Epithelial cell of prostate (primary cell): Measurements from ENCODE around the gene NAT8L.
A peak's percentile ranks its signal among the peaks of the same experiment; 100 is the strongest.
"Not testable (repeated sequence)": the region's sequence is repeated elsewhere in the genome, so short reads cannot be mapped to it uniquely, and the experiment has no call there.

Experiments
- DNase-seq: peaks from one replicate; pipeline ENCODE4 v3.0.0-alpha.2; 2011; ENCODE audit warnings: low read depth, low spot score
- H3K27ac ChIP-seq: fragments of 450-650 bp; 2 replicates; pipeline ENCODE4 v1.5.1; 2017; ENCODE audit warnings: mild to moderate bottlenecking

NAT8L gene, protein sequence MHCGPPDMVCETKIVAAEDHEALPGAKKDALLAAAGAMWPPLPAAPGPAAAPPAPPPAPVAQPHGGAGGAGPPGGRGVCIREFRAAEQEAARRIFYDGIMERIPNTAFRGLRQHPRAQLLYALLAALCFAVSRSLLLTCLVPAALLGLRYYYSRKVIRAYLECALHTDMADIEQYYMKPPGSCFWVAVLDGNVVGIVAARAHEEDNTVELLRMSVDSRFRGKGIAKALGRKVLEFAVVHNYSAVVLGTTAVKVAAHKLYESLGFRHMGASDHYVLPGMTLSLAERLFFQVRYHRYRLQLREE

GRCh38 chr4:2059046-2059725 lies at the start of gene NAT8L:
Gene NAT8L, plus strand, starts transcription at chr4:2059327. Its CDS starts 185 bp downstream, at chr4:2059512.
- no peak for DNase-seq
- H3K27ac ChIP-seq = no peak within 1 kb of the TSS

- peak overlapping the region; percentile 87 for H3K27ac ChIP-seq
- no peak for DNase-seq
Observed at GRCh38 chr4:2009651-2010233, 49.4 kb upstream of the NAT8L start.

GRCh38 chr4:2011583-2011982 lies 47.5 kb upstream of the NAT8L start:
- DNase-seq = no peak
- H3K27ac ChIP-seq = no peak overlapping the region

- DNase-seq = no peak
- H3K27ac ChIP-seq = no peak overlapping the region
Observed at GRCh38 chr4:2015008-2015407, 44.1 kb upstream of the NAT8L start.

GRCh38 chr4:2021358-2022018 lies 37.6 kb upstream of the NAT8L start:
- DNase-seq, H3K27ac ChIP-seq: not testable (repeated sequence)

DNA sequence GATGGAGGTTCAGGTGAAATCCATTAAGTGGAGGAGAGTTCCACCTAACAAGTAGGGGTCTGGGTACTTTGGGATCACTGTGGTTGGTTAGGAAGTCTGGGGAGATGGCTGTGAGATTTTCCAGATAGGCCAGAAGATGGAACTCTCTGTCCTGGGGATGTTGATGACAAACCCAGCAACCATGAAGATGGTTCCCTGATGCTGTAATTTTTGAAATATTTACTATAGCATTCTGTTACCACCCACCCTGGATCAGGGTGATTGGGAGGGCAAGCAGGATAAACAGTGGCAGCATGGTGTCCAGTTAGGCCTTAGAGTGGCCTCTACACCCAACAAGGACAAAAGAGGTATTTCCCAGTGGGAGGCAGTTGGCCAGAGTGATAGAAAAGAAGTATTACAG lies 34.4 kb upstream of the NAT8L start:
- DNase-seq = no peak
- no peak overlapping the region for H3K27ac ChIP-seq

DNA sequence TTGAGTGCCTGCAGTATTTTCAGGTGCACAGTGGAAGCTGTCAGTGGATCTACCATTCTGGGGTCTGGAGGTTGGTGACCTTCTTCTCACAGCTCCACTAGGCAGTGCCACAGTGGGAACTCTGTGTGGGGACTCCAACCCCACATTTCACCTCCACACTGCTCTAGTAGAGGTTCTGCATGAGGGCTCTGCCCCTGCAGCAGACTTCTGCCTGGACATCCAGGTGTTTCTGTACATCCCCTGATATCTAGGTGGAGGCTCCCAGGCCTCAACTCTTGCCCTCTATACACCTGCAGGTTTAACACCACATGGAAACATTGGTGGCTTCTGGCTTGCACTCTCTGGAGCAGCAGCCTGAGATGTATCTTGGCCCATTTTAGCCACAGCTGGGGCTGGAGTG lies 33.3 kb upstream of the NAT8L start:
- DNase-seq = no peak

GRCh38 chr4:2027120-2027519 lies 32.0 kb upstream of the NAT8L start:
- not testable (repeated sequence) for H3K27ac ChIP-seq, DNase-seq

More for the DNA sequence above, 33.3 kb upstream of the NAT8L start:
- no peak overlapping the region for H3K27ac ChIP-seq

GRCh38 chr4:2031161-2031560 lies 28.0 kb upstream of the NAT8L start:
- not testable (repeated sequence) for H3K27ac ChIP-seq, DNase-seq

- no peak for DNase-seq
Observed at GRCh38 chr4:2036327-2036726, 22.8 kb upstream of the NAT8L start.

GRCh38 chr4:2036866-2037265 lies 22.3 kb upstream of the NAT8L start:
- H3K27ac ChIP-seq = no peak overlapping the region
- no peak for DNase-seq

More at GRCh38 chr4:2036327-2036726, 22.8 kb upstream of the NAT8L start:
- no peak overlapping the region for H3K27ac ChIP-seq

DNA sequence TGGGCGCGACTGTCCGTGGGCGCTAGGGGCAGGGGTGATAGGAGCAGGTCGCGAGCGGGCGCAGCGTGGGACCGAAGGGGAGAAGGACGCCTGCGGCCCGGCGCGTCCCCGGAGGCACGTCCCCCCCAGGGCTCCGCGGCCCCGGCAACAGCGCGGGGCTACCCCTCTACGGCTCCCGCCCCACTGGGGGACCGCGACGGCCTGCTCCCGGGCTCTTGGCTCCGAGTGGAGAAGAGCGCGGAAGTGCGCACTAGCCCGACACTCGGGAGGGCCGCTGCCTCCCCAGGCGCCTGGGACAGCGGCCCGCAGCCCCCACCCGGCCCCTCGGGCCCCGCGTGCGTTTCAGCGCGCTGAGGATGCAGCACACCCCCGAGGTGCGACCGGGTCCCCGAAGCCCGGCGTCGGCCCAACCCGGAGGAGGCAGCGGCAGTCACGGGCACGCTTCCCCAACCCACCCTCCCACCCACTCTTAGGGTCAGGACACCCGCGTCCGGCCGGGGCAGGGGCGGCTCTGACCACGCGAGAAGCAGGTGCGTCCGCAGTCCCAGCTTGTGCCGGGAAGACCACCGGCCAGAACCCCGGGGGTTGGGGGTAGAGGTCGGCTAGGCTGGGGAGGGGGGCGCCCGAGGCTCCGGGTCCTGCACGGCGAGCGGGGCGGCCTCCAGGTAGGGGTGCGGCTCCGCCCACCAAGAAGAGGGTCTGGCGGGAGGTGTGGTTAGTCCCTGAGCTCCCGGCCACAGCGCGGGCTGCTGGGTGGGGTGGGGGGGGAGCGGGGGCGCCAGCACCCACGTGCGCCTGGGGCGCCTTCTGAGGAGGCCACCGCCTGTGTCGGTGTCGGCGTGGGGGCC lies 18.5 kb upstream of the NAT8L start:
- no peak for DNase-seq
- no peak overlapping the region for H3K27ac ChIP-seq

DNA sequence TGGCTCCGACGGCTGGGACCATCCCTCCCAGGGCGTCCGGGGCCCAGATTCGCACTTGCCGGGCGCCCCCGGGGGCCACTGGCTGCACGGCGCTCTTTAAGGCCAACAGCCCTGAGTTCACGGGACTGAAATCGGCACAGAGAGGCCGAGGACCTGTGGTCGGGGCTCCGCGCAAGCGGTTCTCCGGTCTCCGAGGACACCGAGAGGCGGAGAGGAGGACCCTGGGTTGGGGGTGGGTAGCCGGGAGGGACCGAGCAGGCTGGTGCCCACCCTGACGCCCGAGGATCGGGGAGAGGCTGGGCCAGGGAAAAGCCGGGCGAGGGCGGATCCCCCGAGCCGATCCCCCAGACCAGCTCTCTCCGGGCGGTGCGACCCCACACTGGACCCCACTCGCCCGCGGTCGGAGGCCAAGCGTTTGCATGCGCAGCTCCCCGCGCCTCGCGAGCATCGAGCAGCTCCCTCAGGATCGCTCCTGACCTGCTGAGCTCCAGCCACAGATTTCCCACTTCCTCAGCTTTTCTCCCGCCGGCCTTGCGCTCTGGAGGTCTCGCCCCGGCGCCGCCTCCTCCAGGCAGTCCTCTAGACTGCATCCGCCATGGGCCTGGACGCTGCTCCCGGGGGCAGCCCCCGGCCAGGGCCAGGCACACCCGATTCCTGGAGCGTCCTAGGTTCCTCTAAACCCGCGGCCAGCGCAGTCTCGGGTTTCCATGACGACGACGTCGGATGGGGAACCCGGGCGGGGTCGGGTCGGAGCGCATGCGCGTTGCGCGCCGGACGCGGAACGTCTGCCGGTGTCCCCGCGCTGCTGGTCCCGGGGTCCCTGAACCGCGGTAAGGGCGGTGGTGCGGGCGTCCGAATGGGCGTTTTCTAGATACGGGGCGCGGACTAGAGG lies 17.6 kb upstream of the NAT8L start:
- DNase-seq = no peak
- no peak overlapping the region for H3K27ac ChIP-seq

- no peak overlapping the region for H3K27ac ChIP-seq
- no peak for DNase-seq
Observed at GRCh38 chr4:2042204-2042946, 16.8 kb upstream of the NAT8L start.

DNA sequence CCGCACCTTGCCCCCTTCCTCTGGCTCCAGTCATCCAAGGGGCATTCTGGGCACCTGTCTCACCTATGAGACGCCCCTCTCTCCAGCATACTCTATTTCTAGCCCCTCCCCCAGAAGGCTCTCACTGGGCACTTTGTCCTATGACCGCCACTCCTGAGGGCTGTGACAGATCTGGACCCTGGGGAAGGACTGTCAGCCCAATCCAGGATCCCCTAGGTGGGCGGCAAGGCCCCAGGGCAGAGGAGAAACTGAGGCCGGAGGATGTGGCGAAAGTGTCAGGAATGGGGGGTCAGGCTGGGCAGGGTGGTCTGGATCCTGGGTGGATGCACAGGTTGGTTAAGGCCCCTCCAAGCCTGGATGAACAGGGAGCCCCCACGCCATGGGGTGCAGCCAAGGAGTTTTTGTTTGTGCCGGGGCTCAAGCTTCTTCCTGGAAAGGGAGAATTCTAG lies 16.2 kb upstream of the NAT8L start:
- no peak for DNase-seq
- no peak overlapping the region for H3K27ac ChIP-seq

GRCh38 chr4:2043396-2044118 lies 15.6 kb upstream of the NAT8L start:
- no peak overlapping the region for H3K27ac ChIP-seq
- DNase-seq = no peak

- DNase-seq = no peak
- H3K27ac ChIP-seq = no peak overlapping the region
Observed at GRCh38 chr4:2044119-2044485, 15.0 kb upstream of the NAT8L start.
